SU-DHL-6 (cell line): Measurements from ENCODE around the gene SHC3.

Experiments
- H2AFZ ChIP-seq: fragments of 200-600 bp; sonication (generic); 2 replicates; pipeline ENCODE4 v1.6.1; 2014; ENCODE audit warnings: low read depth, mild to moderate bottlenecking, moderate library complexity, mixed read lengths, antibody characterized with exemption, low read length; ENCODE audit not compliant: severe bottlenecking
- H3F3A ChIP-seq: fragments of 200-600 bp; shearing (Covaris generic); 2 replicates; pipeline ENCODE4 v1.6.0; 2016; ENCODE audit warnings: antibody characterized with exemption, mild to moderate bottlenecking; ENCODE audit not compliant: insufficient read depth
- H3K27ac ChIP-seq: fragments of 200-600 bp; sonication (generic); 2 replicates; pipeline ENCODE4 v1.5.1; 2016; ENCODE audit warnings: low read depth, mild to moderate bottlenecking, low read length, moderate library complexity, mixed read lengths
- H3K27me3 ChIP-seq: fragments of 200-600 bp; sonication (generic), shearing (Covaris generic); 2 replicates; pipeline ENCODE4 v1.6.0; 2014; ENCODE audit warnings: mild to moderate bottlenecking, low read length
- H3K36me3 ChIP-seq: fragments of 200-600 bp; sonication (generic); 2 replicates; pipeline ENCODE4 v1.6.1; 2014; ENCODE audit warnings: mild to moderate bottlenecking, low read length, mixed read lengths
- H3K4me2 ChIP-seq: fragments of 300-600, 200-600 bp; shearing (Covaris generic), sonication (generic); 2 replicates; pipeline ENCODE4 v1.6.0; 2014; ENCODE audit warnings: low read length, low read depth, mild to moderate bottlenecking; ENCODE audit not compliant: poor library complexity, severe bottlenecking
- H3K4me3 ChIP-seq: fragments of 200-600 bp; sonication (generic); 2 replicates; pipeline ENCODE4 v1.5.1; 2014; ENCODE audit warnings: antibody characterized with exemption, low read length, mild to moderate bottlenecking, mixed read lengths; ENCODE audit not compliant: insufficient read depth, poor library complexity, severe bottlenecking
- H3K79me2 ChIP-seq: fragments of 200-600 bp; sonication (generic); 2 replicates; pipeline ENCODE4 v1.6.1; 2014; ENCODE audit warnings: mild to moderate bottlenecking, low read length, moderate library complexity; ENCODE audit not compliant: insufficient read depth
- H3K9ac ChIP-seq: fragments of 200-600 bp; sonication (generic); 2 replicates; pipeline ENCODE4 v1.7.0; 2014; ENCODE audit warnings: mild to moderate bottlenecking, low read length
- H3K9me2 ChIP-seq: fragments of 200-600 bp; sonication (generic); replicated peaks from 2 replicates; pipeline ENCODE4 v1.6.1; 2014; ENCODE audit warnings: low read length; ENCODE audit not compliant: insufficient read depth
- H3K9me3 ChIP-seq: fragments of 200-600 bp; sonication (generic); 2 replicates; pipeline ENCODE4 v1.6.1; 2014; ENCODE audit warnings: low read length, mixed read lengths; ENCODE audit not compliant: insufficient read depth
- H4K20me1 ChIP-seq: fragments of 200-600 bp; sonication (generic); 2 replicates; pipeline ENCODE4 v1.6.1; 2014; ENCODE audit warnings: low read depth, mild to moderate bottlenecking, antibody characterized with exemption, low read length, moderate library complexity, mixed read lengths
- EZH2phosphoT487 ChIP-seq: fragments of 200-600 bp; sonication (generic), shearing (Covaris generic); conservative IDR thresholded peaks from 2 replicates; pipeline ENCODE4 v1.6.1; 2018; ENCODE audit warnings: mild to moderate bottlenecking, antibody characterized with exemption, low read length, moderate library complexity, mixed read lengths
- TF ChIP-seq, protein P1 (sequence below): fragments of 200-600 bp; sonication (generic); IDR thresholded peaks from one replicate; pipeline ENCODE4 v1.5.1; 2017; ENCODE audit warnings: antibody characterized with exemption, mild to moderate bottlenecking, low read length, moderate library complexity; ENCODE audit not compliant: insufficient read depth, poor library complexity, severe bottlenecking

SHC3 gene

GRCh38 chr9:89010056-89010455, 168.6 kb downstream of the SHC3 start:
- Histone ChIP-seq H2AFZ (no peak overlapping the region), H3K9me2 (no peaks in the 10 kb centered on the region), H4K20me1 (no peaks in the 10 kb centered on the region), H3K36me3 (no peaks in the 10 kb centered on the region), H3F3A (no peaks in the 10 kb centered on the region), H3K27me3 (no peaks in the 10 kb centered on the region), H3K79me2 (no peaks in the 10 kb centered on the region), H3K4me3 (no peak overlapping the region), H3K4me2 (no peak overlapping the region), H3K9me3 (no peaks in the 10 kb centered on the region), H3K27ac (no peak overlapping the region), H3K9ac (no peak overlapping the region)
- TF ChIP-seq, protein P1, sequence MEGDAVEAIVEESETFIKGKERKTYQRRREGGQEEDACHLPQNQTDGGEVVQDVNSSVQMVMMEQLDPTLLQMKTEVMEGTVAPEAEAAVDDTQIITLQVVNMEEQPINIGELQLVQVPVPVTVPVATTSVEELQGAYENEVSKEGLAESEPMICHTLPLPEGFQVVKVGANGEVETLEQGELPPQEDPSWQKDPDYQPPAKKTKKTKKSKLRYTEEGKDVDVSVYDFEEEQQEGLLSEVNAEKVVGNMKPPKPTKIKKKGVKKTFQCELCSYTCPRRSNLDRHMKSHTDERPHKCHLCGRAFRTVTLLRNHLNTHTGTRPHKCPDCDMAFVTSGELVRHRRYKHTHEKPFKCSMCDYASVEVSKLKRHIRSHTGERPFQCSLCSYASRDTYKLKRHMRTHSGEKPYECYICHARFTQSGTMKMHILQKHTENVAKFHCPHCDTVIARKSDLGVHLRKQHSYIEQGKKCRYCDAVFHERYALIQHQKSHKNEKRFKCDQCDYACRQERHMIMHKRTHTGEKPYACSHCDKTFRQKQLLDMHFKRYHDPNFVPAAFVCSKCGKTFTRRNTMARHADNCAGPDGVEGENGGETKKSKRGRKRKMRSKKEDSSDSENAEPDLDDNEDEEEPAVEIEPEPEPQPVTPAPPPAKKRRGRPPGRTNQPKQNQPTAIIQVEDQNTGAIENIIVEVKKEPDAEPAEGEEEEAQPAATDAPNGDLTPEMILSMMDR, result no peak
- TF ChIP-seq EZH2phosphoT487, result no peak

DNA sequence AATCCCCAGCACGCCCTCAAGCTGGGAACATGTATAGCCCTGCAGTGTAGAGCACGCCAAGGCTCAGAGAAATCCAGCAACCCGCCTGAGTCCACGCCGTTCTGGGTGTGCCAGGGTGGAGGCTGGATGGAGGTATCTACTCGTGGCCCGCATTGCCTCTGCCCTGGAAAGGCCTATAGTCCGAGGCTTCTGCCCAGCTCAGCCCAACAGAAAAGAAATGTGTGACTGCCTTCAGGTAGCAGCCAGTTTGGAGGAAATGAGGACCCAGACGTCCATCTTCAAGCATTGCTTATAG, 169.1 kb downstream of the SHC3 start:
- no peaks in the 10 kb centered on the region for H4K20me1 ChIP-seq
- H3K9ac ChIP-seq, result no peak overlapping the region
- no peaks in the 10 kb centered on the region for H3K9me3 ChIP-seq
- no peak overlapping the region for H2AFZ ChIP-seq
- no peak overlapping the region for H3K27ac ChIP-seq
- H3K4me2 ChIP-seq, result no peak overlapping the region
- H3K27me3 ChIP-seq, result no peaks in the 10 kb centered on the region
- TF ChIP-seq, protein P1, result no peak
- TF ChIP-seq EZH2phosphoT487, result no peak
- H3K36me3 ChIP-seq, result no peaks in the 10 kb centered on the region
- H3K4me3 ChIP-seq, result no peak overlapping the region
- H3K79me2 ChIP-seq, result no peaks in the 10 kb centered on the region
- H3K9me2 ChIP-seq, result no peaks in the 10 kb centered on the region
- no peaks in the 10 kb centered on the region for H3F3A ChIP-seq

DNA sequence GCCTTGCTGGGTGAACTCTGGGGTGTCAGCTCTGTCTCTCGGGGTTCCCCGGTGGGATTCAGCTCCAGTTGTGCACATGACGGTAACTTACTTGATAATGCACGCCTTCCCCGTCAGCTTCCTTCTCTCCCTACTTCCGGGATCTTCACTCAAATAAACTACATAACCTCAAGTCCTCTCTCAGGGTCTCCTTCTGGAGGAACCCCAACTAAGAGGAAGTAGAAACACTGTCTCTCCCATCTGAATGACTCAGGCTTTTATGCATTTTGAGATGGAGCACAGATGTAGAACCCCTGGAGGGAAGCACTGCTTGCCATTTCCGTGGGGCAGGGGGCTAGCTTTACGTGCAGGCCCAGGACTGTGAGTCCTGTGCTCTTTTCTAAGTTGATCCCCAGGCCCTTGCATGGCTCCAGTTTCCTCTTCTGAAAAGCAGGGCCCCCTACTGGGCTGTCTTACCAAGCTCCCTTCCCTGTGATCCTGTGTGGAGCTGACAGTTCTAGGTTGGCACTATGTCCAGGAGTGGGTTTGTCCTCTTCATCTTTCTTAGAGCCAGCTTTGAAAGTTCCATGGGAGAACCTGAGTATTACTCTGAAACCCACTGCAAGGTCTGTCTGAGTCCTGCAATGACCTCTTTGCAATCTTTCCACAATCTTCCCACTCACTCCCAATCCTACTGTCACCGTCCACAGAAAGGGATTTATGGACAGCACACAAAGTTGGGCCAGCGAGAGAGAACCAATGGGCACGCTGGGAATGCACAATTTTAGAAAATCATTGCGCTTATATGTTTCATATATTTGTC, 169.7 kb downstream of the SHC3 start:
- H3F3A ChIP-seq, result no peaks in the 10 kb centered on the region
- H3K4me2 ChIP-seq, result no peak overlapping the region
- no peaks in the 10 kb centered on the region for H4K20me1 ChIP-seq
- no peaks in the 10 kb centered on the region for H3K79me2 ChIP-seq
- TF ChIP-seq, protein P1, result no peak
- TF ChIP-seq EZH2phosphoT487, result no peak
- no peaks in the 10 kb centered on the region for H3K9me2 ChIP-seq
- no peak overlapping the region for H3K4me3 ChIP-seq
- no peaks in the 10 kb centered on the region for H3K36me3 ChIP-seq
- H3K9me3 ChIP-seq, result no peaks in the 10 kb centered on the region
- H3K27me3 ChIP-seq, result no peaks in the 10 kb centered on the region
- no peak overlapping the region for H3K27ac ChIP-seq
- H2AFZ ChIP-seq, result no peak overlapping the region
- H3K9ac ChIP-seq, result no peak overlapping the region
